SHP77 treated with DMSO at 0.1 percent for 48 hours (cell line): ENCODE measurements around the gene STAT6.
A peak's percentile ranks its signal among the peaks of the same experiment; 100 is the strongest.
"Not testable (repeated sequence)": the region's sequence is repeated elsewhere in the genome, so short reads cannot be mapped to it uniquely, and the experiment has no call there.

Experiments used
- DNase-seq: peaks from one replicate; lab custom pipeline; 2025; lab: John Stamatoyannopoulos, UW

STAT6 gene

GRCh38 chr12:57087691-57088353 is 23.3 kb downstream of the STAT6 start:
- no peak for DNase-seq

GRCh38 chr12:57087010-57087690 is 24.0 kb downstream of the STAT6 start:
- DNase-seq: no peak

GRCh38 chr12:57086493-57087009 is 24.6 kb downstream of the STAT6 start:
- no peak for DNase-seq

GRCh38 chr12:57085999-57086492 is 25.1 kb downstream of the STAT6 start:
- no peak for DNase-seq

- DNase-seq: no peak
Measured at GRCh38 chr12:57080855-57081254, 30.3 kb downstream of the STAT6 start.

GRCh38 chr12:57079821-57080220 is 31.3 kb downstream of the STAT6 start:
- DNase-seq: no peak

GRCh38 chr12:57078519-57079404 is 32.4 kb downstream of the STAT6 start, which contains the start of gene NEMP1:
NEMP1 (minus strand) TSS chr12:57078791; CDS start chr12:57078745, 46 bp downstream.
- DNase-seq: peak; percentile 99

GRCh38 chr12:57073566-57074450 is 37.4 kb downstream of the STAT6 start:
- not testable (repeated sequence) for DNase-seq

- no peak for DNase-seq
Measured at GRCh38 chr12:57072661-57073060, 38.5 kb downstream of the STAT6 start.

GRCh38 chr12:57069523-57069922 is 41.6 kb downstream of the STAT6 start:
- DNase-seq: no peak

- no peak for DNase-seq
Measured at GRCh38 chr12:57066245-57066644, 44.9 kb downstream of the STAT6 start.

GRCh38 chr12:57063991-57064685 is 47.0 kb downstream of the STAT6 start:
- DNase-seq: no peak

- no peak for DNase-seq
Measured at GRCh38 chr12:57058454-57058853, 52.7 kb downstream of the STAT6 start.

GRCh38 chr12:57057067-57057751 is 54.0 kb downstream of the STAT6 start:
- no peak for DNase-seq

- DNase-seq: no peak
Measured at GRCh38 chr12:57055824-57056223, 55.3 kb downstream of the STAT6 start.

GRCh38 chr12:57053901-57054300 is 57.3 kb downstream of the STAT6 start:
- not testable (repeated sequence) for DNase-seq

- not testable (repeated sequence) for DNase-seq
Measured at GRCh38 chr12:57053146-57053545, 58.0 kb downstream of the STAT6 start.

- no peak for DNase-seq
Measured at GRCh38 chr12:57051011-57051410, 60.2 kb downstream of the STAT6 start.

- DNase-seq: no peak
Measured at GRCh38 chr12:57049890-57050289, 61.3 kb downstream of the STAT6 start, which contains the start of gene MYO1A. MYO1A (minus strand) TSS chr12:57050129; CDS start chr12:57048323, 1,806 bp downstream.

- no peak for DNase-seq
Measured at GRCh38 chr12:57049119-57049446, 62.1 kb downstream of the STAT6 start.
